Heart left ventricle (tissue), 13 donors: ENCODE results near the gene NANOGP8.

Source experiments
- POLR2A ChIP-seq, 2 donors: fragments of 450-650 bp; IDR thresholded peaks; one replicate each; pipeline ENCODE4 v1.6.1; 2017; ENCODE audit warnings: antibody characterized with exemption in 2 of 2, mild to moderate bottlenecking in 2 of 2, moderate library complexity in 2 of 2
- TF ChIP-seq, protein P1 (sequence below), 12 donors: fragments of 200-600 bp; sonication (generic) in 4 of 12; IDR thresholded peaks; one replicate each; pipeline versions ENCODE4 v1.5.0 to v1.8.0; 2018 to 2022; ENCODE audit warnings: antibody characterized with exemption in 12 of 12, mild to moderate bottlenecking in 5 of 12
- donor health status: ischemic (EF 13 %, LVEDD 7.1; RV severe dilation, severe dysfunction).
- donor health status: DM: no; HTN: yes; CAD: no.
- donor health status: DM: no; HTN: no; CAD: no.
- donor health status: ischemic (EF 25% LVEDD 6.9; RV normal size, moderate dysfunction).
- donor health status: ischemic (EF 25% LVEDD 5.7; RV mildly dilated, moderate dysfunction).
- donor health status: ischemic (EF 35%, LVEDD 5.7; RV mildly dilated, moderate dysfunction).
- donor health status: nonischemic (EF 11% LVEDD 7.7; RV severe dilation, severe dysfunction).
- donor health status: DM: yes; HTN: yes; CAD: no.
- donor health status: PGD.
- donor health status: ischemic (EF 29% LVEDD 5.4; RV normal size, mild dysfunction).
- donor health status: nonischemic (EF 23%, LVEDD 6.1; RV moderate dilation, normal function).

DNA sequence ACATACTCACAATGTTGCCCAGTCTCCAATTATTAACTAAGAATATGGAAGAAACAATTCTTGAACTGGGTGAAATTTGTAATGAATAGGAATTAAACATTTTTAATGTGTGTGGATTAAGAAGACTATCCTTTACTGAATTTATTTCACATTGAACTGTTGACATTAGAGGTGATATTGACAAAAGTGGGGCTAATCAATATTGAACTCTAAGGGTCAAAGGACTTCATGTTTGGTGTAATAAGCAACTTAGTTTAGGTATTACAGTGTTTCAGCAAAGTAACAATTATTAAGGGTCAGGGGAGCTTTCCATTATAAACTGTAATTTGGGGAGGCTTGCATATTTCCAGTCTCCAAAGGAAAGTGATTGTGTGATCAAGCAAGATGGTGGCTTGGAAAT is 16.2 kb upstream of the NANOGP8 start:
- TF ChIP-seq, protein P1, sequence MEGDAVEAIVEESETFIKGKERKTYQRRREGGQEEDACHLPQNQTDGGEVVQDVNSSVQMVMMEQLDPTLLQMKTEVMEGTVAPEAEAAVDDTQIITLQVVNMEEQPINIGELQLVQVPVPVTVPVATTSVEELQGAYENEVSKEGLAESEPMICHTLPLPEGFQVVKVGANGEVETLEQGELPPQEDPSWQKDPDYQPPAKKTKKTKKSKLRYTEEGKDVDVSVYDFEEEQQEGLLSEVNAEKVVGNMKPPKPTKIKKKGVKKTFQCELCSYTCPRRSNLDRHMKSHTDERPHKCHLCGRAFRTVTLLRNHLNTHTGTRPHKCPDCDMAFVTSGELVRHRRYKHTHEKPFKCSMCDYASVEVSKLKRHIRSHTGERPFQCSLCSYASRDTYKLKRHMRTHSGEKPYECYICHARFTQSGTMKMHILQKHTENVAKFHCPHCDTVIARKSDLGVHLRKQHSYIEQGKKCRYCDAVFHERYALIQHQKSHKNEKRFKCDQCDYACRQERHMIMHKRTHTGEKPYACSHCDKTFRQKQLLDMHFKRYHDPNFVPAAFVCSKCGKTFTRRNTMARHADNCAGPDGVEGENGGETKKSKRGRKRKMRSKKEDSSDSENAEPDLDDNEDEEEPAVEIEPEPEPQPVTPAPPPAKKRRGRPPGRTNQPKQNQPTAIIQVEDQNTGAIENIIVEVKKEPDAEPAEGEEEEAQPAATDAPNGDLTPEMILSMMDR (IDR thresholded peaks at IDR 0.05), result no peak
- no peak for TF ChIP-seq POLR2A (IDR thresholded peaks at IDR 0.05)
